ENCODE results near the gene NINJ2.
"Not testable (repeated sequence)": the region's sequence is repeated elsewhere in the genome, so short reads cannot be mapped to it uniquely, and the experiment has no call there.

The NINJ2 gene

DNA sequence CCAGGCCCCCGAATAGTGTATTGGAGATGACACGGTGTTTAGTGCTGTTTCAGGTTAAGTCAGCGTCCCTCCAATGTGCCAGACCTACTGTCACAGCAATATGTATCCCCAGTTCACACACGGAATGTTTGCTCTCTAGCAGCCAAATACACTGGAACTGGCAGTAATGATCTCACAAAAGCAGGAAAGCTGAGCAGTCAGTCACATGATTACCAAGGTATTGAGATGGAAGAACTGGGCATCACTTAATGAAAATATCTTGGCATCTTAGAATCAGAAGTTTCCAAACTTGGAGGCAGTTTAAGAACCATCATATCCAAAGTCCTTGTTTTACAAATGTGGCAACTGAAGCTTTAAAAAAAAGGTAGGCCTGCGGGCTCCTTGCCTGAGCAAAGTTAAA lies 23.3 kb downstream of the NINJ2 start:
- no peak for DNase-seq

DNA sequence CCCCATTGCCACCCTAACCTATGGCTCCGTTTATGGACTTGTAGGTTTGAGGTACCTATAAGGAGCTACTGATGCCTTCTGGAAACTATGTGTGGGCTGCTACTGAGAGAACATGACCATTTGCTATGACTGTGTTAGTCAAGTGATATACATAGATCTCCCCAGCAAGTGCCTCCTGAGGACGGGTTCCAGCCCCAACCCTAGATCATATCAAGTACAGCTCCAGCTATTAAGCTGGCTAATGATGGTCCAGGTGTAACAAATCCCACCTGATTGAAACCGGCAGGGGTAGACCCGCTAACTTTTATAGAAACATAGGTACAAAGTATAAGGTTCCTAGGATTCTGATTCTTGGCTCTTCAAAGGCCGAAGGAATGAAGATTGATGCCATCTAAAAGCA lies 23.7 kb downstream of the NINJ2 start:
- no peak for DNase-seq

DNA sequence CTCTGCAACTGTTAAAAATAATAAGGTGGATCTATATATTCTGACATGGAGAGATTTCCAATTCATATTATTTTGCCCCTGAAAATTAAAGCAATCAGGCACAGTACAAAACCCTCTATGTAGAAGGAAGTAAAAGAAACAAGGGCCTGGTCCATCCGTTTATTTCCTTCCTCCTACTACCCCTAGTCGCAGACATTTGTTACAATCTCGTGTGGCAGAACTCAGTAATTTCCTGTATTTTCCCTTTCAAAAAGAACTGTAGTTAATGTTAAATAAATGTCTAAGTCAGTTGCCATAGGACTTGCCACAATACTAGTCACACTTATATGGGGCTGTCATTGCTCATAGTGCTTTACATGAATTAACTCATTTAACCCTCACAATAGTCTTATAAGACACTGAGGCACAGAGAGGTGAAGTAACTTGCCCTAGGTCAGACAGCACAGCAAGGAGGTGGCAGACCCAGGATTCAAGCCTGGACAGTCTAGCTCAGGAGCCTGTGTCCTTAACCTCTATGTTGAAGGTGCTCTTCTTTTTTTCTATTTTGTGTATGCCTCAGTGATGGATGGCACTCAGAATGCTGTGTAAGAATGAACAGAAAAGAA lies 24.2 kb downstream of the NINJ2 start:
- no peak for DNase-seq

DNA sequence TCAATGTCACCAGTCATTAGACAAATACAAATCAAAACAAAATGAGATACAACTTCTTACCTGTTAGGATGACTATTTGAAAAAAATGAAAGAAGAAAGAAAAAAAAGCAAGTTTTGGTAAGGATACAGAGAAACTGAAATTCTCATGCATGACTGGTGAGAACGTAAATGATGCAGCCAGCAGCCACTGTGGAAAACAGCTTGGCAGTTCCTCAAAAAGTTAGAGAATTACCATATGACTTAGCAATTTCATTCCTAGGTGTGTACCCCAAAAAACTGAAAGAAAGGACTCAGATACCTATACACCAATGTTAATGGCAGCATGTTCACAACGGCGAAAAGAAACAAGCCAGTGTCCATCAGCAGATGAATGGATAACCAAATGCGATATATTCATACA lies 26.6 kb downstream of the NINJ2 start:
- DNase-seq: no peak

DNA sequence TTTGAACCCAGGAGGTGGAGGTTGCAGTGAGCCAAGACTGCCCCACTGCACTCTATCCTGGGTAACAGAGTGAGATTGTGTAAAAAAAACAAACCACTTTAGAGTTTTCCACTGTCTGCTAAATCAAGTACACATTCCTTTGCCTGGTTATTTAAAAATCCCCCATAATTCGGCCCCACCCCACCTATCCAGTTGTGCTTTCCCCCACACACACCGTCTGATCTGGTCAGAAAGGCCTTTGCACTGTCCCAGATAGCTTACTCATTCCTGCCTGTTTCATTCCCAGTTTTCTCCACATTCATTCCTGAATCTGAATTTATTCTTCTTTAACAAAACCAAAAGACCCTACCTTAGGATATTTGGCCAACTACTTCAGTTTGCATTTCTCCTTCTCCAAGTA lies 29.5 kb downstream of the NINJ2 start:
- DNase-seq: no peak

DNA sequence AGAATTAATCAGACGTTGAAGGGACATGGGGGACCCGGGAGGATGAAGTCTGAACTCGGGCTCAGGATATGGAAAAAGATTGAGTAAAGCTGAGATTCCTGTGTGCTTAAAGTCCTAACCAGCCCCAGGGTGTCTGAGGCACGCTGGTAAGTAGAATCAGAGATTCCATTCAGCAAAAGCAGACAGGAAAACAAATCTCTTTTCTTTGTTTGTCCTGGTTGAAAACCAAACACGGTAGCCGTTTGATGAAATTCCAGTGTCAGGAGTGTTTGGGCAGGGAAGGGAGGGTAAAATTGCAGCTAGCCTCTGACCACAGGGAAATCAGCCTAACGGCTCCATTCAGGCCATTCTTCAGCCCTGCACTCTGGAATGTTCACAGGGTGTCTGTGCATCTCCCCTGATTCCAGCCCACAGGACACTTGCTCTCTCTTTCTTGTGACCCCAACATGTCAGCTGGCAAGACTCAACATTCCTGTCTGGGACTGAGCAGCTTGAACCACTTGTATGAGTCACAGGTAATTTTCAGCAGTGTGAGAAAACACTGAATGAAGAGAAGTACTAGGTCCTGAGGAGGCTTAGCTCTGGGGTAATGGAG lies 31.0 kb downstream of the NINJ2 start:
- DNase-seq: no peak

DNA sequence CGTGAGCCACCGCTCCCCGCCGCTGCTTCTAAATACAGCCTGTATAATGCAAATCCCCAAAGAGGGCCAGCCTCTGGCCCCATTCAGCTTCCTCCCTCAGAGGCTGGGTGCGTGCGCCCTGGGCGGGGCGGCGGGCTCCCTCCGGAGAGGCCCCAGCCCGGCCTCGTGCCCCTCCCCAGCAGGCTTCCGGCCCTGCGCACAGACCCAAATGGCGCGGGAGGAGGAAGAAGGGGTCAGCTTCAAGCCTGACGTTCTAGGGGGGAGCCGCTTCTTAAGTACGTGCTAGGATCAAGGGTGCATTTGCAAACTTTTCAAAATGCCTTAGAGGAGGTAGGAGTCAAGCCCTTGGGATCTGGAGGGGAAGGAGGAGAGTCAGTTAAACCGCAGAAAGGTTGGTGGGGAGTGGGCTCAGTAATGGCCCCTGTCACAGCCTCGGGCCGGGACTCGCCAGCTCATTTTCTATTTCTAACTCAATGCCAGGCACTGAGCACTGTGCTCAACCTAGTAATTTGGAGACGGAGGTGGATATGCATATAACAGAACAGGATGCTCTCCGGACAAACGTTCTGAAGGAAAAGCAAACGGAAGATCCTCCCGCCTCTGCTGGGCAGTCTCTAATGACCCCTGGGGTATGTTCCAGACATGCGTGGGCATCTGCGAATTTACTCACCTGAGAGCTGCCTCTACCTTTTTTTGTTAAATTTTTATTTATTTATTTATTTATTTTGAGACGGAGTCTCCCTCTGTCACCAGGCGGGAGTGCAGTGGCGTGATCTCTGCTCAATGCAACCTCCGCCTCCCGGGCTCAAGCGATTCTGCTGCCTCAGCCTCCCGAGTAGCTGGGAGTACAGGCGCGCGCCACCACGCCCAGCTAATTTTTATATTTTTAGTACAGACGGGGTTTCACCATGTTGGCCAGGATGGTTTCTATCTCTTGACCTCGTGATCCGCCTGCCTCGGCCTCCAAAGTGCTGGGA lies 32.3 kb downstream of the NINJ2 start:
- peak; percentile 75 to 81 for DNase-seq

DNA sequence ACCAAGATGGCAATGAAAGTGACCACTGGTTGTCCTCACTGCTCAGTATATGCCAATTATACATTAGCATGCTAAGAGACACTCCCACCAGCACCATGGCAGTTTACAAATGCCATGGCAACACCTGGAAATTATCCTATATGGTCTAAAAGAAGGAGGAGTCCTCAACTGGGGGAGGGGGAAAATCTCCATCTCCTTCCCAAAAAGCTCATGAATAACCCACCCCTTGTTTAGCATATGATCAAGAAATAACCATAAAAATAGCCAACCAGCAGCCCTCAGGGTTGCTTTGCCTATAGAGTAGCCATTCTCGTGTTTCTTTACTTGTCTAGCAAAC lies 34.5 kb downstream of the NINJ2 start:
- not testable (repeated sequence) for DNase-seq

DNA sequence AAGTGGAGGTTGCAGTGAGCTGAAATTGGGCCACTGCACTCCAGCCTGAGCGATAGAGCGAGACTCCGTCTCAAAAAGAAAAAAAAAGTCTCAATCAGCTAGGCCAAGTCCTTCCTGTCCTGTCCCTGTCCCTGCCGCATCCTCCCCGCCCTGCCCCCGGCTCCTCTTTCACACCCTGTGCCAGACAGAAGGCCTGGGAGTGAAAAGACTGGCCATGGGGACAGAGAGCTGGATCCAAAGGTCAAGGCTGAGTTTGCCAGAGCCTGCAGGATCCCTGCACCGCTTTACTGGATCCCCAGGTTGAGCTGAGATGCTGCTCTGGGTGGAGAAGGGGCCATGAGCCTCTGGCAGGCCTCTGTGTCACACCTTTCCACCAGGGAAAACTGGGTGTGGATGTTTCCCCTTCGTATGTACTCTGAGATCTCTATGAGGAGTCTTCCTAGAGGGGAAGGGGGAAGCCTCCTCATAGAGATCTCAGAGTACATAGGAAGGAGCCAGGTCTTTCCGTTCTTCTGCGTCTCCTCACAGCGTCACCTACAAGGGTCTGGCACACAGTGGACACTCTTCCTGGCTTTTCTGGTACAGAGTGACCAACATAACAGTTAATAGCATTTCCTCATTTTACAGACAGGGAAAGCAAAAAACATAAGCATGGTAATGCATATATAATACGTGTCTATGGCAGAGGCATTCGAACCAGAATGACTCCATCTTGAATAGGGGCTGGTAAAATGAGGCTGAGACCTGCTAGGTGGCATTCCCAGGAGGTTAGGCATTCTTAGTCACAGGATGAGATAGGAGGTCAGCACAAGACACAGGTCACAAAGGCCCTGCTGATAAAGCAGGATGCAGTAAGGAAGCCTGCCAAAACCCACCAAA lies 35.1 kb downstream of the NINJ2 start:
- DNase-seq: no peak

DNA sequence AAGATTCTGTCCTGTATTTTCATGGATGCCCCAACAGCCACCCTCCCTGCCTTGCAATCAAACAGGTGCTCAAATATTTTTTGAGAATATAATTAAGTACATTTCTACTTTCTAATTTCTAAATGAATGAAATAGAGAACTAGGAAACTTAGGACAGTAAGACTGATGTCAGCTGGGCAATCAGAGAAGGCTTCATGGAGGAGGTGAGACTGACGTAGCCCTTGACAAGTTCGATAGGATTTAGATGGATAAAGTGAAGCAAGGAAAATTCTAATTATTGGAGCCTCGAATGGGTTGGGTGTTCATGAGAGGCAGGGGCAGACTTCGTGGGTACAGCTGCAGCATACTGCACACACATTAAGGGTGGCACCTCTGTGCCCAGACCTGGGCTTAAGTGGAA lies 36.0 kb downstream of the NINJ2 start:
- no peak for DNase-seq

DNA sequence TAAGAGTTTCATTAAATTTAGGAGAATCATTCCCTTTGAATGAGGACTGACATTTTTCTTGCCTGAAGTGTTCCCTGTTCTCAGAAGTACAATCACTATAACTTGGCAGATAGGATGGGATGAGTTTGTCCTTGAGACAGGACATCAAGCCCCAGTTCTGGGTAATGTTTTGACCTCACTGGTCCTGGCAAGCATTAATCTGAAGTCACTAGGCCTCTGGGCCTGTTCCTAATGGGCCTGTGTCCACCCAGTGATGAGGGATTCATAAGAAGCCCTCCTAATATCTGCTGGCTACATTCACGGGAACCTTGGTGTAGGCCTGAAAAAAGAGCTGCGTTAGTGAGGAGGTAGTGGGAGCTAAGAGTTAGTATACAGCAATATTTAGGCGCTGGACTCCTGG lies 37.2 kb downstream of the NINJ2 start:
- DNase-seq: no peak

DNA sequence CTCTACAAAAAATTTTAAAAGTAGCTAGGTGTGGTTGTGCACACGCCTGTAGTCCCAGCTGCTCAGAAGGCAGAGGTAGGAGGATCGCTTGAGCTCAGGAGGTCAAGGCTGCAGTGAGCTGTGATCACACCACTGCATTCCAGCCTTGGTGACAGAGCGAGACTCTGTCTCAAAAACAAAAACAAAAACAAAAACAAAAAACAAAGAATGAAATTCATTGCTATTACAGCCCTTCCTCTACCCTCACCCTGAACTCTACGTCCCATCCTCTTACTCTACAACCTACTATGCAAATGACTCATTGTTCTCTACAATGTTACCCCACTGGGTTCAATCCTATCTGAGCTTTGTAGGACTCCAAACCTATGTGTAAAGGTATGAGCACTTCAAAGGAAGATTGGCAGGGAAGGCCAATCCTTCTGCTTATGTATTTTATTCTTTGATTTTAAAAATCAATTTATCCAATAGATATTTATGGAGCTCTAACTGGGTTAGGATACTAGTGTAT lies 39.3 kb downstream of the NINJ2 start:
- DNase-seq: no peak

DNA sequence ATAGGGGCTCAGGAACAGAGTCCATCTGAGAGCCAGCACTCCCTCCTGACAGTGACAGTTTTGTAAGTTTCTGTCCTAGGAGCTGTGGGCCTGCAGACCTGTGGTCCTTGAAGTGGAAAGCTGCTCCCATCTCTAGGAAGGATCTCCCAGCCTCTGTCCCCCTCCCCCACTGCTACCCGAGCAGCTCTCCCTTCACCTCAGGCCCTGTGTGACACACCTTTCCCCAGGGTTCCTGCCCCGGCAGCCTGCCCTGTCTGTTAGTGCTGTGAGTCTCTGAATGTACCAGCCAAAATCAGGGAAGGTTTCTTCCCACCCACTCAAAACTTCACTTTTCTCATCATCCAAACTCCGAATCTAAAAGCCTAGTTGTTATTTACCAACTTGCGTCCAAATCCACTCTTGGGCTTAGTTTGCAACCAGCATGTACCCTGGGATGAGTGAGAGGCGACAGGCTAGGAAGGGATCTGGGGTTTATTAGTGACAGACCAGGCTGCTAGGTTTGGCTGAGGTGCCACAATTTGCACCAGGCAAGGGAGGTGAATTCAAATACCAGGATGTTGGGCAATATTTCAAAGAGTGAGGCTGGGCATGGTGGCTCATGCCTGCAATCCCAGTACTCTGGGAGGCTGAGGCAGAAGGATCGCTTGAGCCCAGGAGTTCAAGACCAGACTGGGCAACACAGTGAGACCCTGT lies 39.9 kb downstream of the NINJ2 start:
- no peak for DNase-seq

DNA sequence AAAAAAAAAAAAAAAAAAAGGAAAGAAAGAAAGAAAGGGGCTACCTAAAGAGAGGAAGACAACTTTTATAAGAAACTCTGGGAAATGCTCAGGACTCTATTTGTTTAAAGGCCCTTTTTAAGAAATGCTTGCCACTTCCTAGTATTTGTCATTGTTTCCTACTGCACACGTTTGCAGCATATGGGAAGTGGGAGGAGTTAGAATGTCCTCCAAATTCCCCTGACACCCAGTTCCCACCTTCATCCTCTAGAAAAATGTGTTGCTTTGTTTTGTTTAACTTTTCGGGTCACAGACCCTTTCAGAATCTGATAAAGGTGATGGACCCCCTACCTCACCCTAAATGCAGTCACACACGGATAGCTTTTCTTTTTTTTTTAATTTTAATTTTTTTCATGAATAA lies 40.8 kb downstream of the NINJ2 start:
- no peak for DNase-seq

DNA sequence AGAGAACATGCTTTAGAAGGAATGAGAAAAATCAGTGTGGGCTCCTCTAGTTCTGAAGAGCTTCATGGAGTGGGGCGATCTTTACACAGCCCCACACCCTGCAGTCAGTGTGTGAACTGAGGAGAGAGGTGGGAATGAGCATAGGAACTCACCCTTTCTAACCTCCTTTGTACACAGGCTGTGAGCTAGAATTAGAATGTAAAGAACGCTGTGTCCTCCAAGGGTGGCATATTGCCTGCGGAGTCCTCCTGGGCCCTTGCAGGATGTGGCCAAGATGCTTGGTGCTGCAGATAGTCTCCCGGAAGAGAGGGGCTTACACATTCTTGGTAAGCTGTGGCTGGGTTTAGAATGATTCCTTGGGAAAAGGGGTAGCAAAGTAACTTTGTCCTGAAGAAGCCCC lies 43.9 kb downstream of the NINJ2 start:
- no peak for DNase-seq

DNA sequence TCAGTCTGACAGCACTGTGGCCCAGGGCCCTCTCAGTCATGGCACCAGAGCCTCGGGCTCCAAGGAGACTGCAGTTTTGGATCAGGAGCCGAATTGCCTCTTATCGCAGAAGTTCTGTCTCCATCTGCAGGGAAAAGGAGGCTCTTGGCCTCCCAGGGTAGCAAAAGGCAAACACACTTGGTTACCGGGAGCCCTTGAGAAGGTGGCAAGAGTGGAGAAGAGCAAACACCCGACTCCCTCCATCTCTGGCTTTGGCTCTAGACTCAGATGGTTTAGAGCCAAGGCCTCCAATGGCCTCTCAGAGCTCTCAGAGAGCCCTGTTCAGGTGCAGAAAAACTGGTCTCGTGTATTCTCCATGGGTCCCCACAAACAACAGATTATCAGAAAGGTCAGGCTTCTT lies 44.6 kb downstream of the NINJ2 start:
- DNase-seq: no peak

DNA sequence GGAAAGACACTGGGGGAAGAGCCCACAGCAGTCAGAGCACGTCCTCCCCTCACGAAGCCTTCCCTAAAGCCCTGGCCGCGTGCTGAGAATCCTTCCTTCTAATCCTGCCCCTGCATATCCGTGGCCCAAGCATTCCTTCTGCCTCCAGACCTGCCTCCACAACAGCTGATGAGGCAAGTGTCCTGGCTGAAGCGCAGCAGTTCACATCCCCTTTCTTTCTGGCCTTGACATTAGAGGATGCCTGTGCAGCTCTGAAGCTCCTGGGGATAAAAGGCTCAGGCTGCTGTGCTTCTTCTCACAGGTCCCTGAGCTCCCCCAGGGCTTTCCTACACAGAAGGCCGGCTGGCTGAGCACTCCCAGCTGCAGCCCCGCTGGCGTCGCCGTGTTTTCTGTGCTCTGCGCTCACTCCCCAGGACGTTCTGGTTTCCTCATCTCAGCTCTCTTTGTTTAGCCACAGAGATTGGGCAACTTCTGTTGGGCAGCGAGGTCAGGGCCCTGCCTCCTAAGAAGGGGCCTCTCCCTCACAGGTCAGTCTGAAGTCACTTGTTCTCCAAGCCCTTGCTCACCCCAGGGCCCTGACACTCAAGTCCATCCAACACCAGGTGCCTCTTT lies 45.8 kb downstream of the NINJ2 start:
- no peak for DNase-seq

DNA sequence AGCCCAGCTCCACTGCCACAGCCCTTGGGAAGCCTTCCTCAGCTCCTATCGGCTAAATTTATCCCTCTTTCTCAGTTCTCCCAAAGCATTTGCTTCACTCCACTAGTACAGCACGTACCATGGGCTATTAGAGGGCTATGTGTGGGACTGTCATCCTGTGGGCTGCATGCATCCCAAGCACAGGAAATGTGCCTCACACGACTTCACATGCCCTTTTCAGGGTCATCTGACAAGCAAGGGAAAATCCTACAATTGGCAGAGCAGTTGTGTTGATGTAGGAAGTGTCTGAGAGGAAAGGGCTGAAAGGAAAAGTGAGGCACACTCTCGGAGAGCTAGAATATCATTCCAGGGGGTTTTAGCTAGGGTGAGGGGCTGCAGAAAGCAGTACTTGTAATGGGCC lies 47.6 kb downstream of the NINJ2 start:
- DNase-seq: no peak

DNA sequence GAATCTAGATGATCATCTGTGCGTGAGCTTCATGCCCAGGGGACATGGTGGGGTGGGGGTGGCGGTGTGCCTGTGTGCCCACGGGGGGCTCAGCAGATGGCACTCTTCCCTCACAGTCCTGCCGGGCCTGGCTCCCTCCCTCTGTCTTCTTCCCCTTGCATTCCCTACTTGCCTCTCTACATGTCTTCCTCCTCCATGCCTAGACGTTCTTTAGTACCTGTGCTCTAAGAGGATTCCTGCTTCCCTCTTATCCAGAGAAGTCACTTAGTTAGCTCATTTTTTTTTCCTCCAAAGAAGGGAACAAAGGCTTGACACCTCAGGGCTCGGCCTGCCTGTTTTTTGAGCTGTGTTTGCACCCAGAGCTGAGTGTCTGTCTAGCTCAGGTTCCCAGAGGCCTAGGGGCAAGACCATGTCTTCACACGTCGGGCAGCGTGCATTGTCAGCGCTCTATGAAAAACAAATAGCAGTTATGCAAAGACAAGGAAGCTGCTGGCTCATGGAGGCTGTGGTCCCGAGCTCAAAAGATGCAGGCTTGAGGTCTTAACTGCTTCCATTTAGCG lies 48.8 kb downstream of the NINJ2 start:
- DNase-seq: peak in 1 of 2 experiments; percentile 53

DNA sequence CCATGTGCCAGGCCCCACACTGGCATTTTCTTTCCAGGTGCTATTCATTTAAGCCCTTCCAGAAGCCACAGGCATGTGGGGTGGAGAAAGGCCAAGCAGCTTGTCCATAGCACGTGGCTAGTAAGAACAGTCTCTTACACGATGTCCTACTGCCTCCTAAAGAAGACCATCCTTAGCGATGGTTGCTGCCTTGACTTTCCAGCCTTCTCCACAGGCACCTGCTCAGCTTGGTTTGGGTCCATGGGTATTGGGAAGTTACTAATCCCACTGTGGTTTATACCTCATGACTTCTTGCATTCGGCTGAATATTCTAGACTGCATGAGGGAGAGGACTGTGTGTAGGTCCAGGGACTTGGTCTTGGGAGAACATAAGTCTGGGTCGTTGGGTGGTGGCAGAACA lies 49.2 kb downstream of the NINJ2 start:
- DNase-seq: no peak

DNA sequence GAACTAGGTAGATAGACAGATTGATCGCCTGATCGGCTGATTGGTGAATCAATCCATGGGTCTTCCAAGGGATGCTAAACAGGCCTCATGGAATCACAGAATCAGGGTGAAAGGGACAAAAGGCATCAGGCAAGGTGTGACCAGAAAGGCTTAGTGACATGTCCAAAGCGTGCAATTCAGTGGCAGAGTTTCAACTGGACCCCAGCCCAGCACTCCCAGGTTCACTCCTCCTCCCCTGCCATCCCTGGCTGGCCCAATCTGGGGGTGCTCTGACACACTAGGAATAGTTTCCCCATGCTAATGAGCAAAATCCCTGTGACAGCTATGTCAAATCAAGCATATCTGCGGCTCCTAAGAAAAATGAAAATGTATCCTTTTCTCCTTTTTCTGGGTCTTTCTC lies 50.4 kb downstream of the NINJ2 start:
- no peak for DNase-seq

DNA sequence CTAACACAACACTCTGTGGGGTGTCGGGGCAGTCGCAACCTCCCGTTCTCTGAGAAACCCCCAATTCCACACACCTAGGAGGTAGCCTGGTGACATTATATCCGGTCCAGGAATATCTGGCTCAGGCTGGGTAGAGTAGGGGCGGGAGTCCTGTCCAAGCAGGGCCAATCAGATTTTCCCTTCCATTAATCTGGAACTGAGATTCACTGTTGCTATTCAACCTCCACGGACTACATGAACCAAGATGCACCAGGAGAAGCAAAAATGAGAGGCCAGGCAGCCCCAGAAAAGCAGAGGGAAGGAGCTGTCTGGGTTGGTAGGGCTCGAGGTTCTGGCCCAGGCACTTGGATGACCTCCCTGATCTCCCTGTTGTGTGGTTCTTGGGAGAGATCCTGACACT lies 51.0 kb downstream of the NINJ2 start:
- no peak for DNase-seq

All from activated T-cell treated with anti-CD3 and anti-CD28 coated beads, Interleukin-2, amount 50 U/mL, for 48 hours (primary cell).